ENCODE measurements around the gene TMEM185B.

GRCh38 chr2:120250640-120251039 is 27.4 kb upstream of the TMEM185B start:
- TF ChIP-seq POLR2AphosphoS5 (IDR thresholded peaks at IDR 0.05) (no peak), POLR2A (IDR thresholded peaks at IDR 0.05) (no peak)

Data from suprapubic skin (tissue), 4 donors.